Stomach (tissue), 4 donors: Measurements from ENCODE around the gene PRDM16.

Experiments used
- CTCF ChIP-seq, 7 experiments: fragments of 450-650 bp in 4 of 7; fragments of 200-600 bp in 3 of 7; sonication (generic) in 3 of 7; IDR thresholded peaks; one replicate each; pipeline ENCODE4 v1.5.1; 2016 to 2019; ENCODE audit warnings: antibody characterized with exemption in 7 of 7, control low read depth in 2 of 7, mild to moderate bottlenecking in 1 of 7
- POLR2A ChIP-seq, 4 donors: fragments of 450-650 bp; IDR thresholded peaks; one replicate each; pipeline ENCODE4 v1.6.1; 2016; ENCODE audit warnings: antibody characterized with exemption in 4 of 4, control low read depth in 2 of 4, mild to moderate bottlenecking in 1 of 4, moderate library complexity in 1 of 4
- POLR2AphosphoS5 ChIP-seq, 3 donors: sonication (generic); formaldehyde crosslinking; IDR thresholded peaks; one replicate each; pipeline ENCODE4 v1.6.1; 2016; ENCODE audit warnings: antibody characterized with exemption in 3 of 3

- TF ChIP-seq CTCF (IDR thresholded peaks at IDR 0.05) (no peak), POLR2A (IDR thresholded peaks at IDR 0.05) (no peak), POLR2AphosphoS5 (IDR thresholded peaks at IDR 0.05) (no peak)
Measured at GRCh38 chr1:3245344-3245743, 176.3 kb downstream of the PRDM16 start.
